Caco-2 (cell line): ENCODE measurements around the gene SORCS2. TPM values are rescaled to one million over a fixed set of nuclear protein-coding genes. Genes with fewer than 3 reads are reported as not detected.

Experiments used
- BruUV-seq: library from RNA; stranded (reverse); fragments of 400-500 nt; replicated peaks from 2 replicates; lab custom pipeline; 2021; lab: Mats Ljungman, UMichigan
- CTCF ChIA-PET: fragments of 300-600 bp; sonication (Branson Sonifier 250); formaldehyde crosslinking; loops from one replicate; lab custom pipeline; 2022; ENCODE audit warnings: antibody characterized with exemption; lab: Charles Lee
- POLR2A ChIA-PET: fragments of 300-600 bp; sonication (Branson Sonifier 250); formaldehyde crosslinking; loops from one replicate; lab custom pipeline; 2022; ENCODE audit warnings: antibody characterized with exemption; lab: Charles Lee
- DNase-seq, 2 experiments: peaks; one replicate each; pipeline versions ENCODE4 v3.0.0 to v3.0.0-alpha.2; 2020 to 2022
- H3K27me3 ChIP-seq: replicated peaks from 2 replicates; pipeline ENCODE4 v1.6.0; 2011; ENCODE audit warnings: low read length; ENCODE audit not compliant: control insufficient read depth, insufficient read depth
- H3K36me3 ChIP-seq: 2 replicates; pipeline ENCODE4 v1.5.1; 2011; ENCODE audit warnings: low read length; ENCODE audit not compliant: control insufficient read depth, insufficient read depth
- H3K4me1 ChIP-seq: fragments of 250-450 bp; sonication (Bioruptor Pico); 2 replicates; pipeline ENCODE4 v1.5.1; 2020; ENCODE audit warnings: mild to moderate bottlenecking
- H3K4me3 ChIP-seq: 2 replicates; pipeline ENCODE4 v1.5.1; 2011; ENCODE audit warnings: low read depth, mild to moderate bottlenecking, control low read depth, low read length
- H3K9me3 ChIP-seq: fragments of 250-450 bp; sonication (Bioruptor Pico); 2 replicates; pipeline ENCODE4 v1.5.1; 2020; ENCODE audit warnings: mild to moderate bottlenecking, moderate library complexity
- H3K27ac Mint-ChIP-seq: one replicate; pipeline ENCODE4 v1.8.0; 2022; ENCODE audit warnings: mixed read lengths; ENCODE audit not compliant: unreplicated experiment
- H3K27me3 Mint-ChIP-seq: one replicate; pipeline ENCODE4 v1.8.0; 2022; ENCODE audit warnings: mixed read lengths; ENCODE audit not compliant: insufficient read depth, unreplicated experiment
- H3K36me3 Mint-ChIP-seq: one replicate; pipeline ENCODE4 v1.8.0; 2022; ENCODE audit warnings: mild to moderate bottlenecking, mixed read lengths; ENCODE audit not compliant: insufficient read depth, unreplicated experiment
- H3K4me1 Mint-ChIP-seq: one replicate; pipeline ENCODE4 v1.8.0; 2022; ENCODE audit warnings: low read depth, mixed read lengths; ENCODE audit not compliant: unreplicated experiment
- H3K4me3 Mint-ChIP-seq: one replicate; pipeline ENCODE4 v1.8.0; 2022; ENCODE audit warnings: mild to moderate bottlenecking, moderate library complexity, mixed read lengths; ENCODE audit not compliant: unreplicated experiment
- H3K9me3 Mint-ChIP-seq: one replicate; pipeline ENCODE4 v1.8.0; 2022; ENCODE audit warnings: mixed read lengths; ENCODE audit not compliant: unreplicated experiment
- intact Hi-C: fragments of 100-400 bp; cut with micrococcal nuclease; formaldehyde crosslinking; loops from one replicate; pipeline ENCODE4 v1.10.0; 2022; ENCODE audit not compliant: unreplicated experiment
- total RNA-seq: library from RNA; stranded (reverse); gene quantifications from 2 replicates; pipeline ENCODE4 v1.2.3, GENCODE V29; 2022
- TF ChIP-seq, protein P1 (sequence below), 2 experiments: fragments of 200-600 bp in 1 of 2; IDR thresholded peaks; 1 replicate in 1 of 2; 2 replicates in 1 of 2; pipeline versions ENCODE4 v1.5.1 to v1.8.0; 2011 to 2022; ENCODE audit warnings: antibody characterized with exemption in 1 of 2, control low read depth in 1 of 2, inconsistent platforms in 1 of 2, low read depth in 1 of 2, low read length in 1 of 2, mild to moderate bottlenecking in 1 of 2, moderate library complexity in 1 of 2; ENCODE audit not compliant: insufficient read depth in 1 of 2, severe bottlenecking in 1 of 2, unreplicated experiment in 1 of 2

SORCS2 gene
- total RNA-seq, 1 experiment from 2014 or later: 1.6 TPM

DNA sequence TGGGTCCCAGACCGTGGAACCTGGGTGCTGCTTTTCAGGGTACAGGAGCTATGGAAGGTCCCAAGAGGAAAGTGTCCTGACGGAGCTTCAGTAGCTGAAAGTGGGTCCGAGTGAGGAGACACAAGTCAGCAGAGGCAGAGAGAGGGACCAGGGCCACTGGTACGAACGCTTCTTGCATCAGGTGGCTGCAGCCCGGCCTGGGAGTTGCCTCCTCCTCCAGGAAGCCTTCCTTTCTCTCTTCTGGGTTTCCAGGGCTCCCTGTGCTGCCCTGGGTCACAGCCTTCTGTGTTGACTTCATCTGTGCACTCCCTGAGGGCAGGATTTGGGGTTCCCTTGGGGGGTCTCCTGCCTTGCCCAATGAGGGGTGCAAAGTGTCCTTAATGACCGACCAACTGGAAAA lies 94.5 kb downstream of the SORCS2 start:
- H3K9me3 ChIP-seq: no peaks in the 10 kb centered on the region
- Mint-ChIP-seq H3K4me3 (no peak overlapping the region), H3K27ac (no peak overlapping the region), H3K36me3 (no peaks in the 10 kb centered on the region), H3K27me3 (no peaks in the 10 kb centered on the region), H3K4me1 (no peaks in the 10 kb centered on the region), H3K9me3 (no peaks in the 10 kb centered on the region)
- H3K4me1 ChIP-seq: no peaks in the 10 kb centered on the region
- TF ChIP-seq, protein P1, sequence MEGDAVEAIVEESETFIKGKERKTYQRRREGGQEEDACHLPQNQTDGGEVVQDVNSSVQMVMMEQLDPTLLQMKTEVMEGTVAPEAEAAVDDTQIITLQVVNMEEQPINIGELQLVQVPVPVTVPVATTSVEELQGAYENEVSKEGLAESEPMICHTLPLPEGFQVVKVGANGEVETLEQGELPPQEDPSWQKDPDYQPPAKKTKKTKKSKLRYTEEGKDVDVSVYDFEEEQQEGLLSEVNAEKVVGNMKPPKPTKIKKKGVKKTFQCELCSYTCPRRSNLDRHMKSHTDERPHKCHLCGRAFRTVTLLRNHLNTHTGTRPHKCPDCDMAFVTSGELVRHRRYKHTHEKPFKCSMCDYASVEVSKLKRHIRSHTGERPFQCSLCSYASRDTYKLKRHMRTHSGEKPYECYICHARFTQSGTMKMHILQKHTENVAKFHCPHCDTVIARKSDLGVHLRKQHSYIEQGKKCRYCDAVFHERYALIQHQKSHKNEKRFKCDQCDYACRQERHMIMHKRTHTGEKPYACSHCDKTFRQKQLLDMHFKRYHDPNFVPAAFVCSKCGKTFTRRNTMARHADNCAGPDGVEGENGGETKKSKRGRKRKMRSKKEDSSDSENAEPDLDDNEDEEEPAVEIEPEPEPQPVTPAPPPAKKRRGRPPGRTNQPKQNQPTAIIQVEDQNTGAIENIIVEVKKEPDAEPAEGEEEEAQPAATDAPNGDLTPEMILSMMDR (IDR thresholded peaks at IDR 0.05; ENCODE audit: insufficient read depth in 1 of 2, low read depth in 1 of 2, low read length in 1 of 2, severe bottlenecking in 1 of 2, unreplicated experiment in 1 of 2): no peak
- no peaks in the 10 kb centered on the region for H3K27me3 ChIP-seq
- H3K4me3 ChIP-seq: no peak overlapping the region
- no TSS peak for BruUV-seq
- no peak for DNase-seq
- no peaks in the 10 kb centered on the region for H3K36me3 ChIP-seq
- intact Hi-C loops: no loop called here
- ChIA-PET CTCF (no interaction called here), POLR2A (no interaction called here)

DNA sequence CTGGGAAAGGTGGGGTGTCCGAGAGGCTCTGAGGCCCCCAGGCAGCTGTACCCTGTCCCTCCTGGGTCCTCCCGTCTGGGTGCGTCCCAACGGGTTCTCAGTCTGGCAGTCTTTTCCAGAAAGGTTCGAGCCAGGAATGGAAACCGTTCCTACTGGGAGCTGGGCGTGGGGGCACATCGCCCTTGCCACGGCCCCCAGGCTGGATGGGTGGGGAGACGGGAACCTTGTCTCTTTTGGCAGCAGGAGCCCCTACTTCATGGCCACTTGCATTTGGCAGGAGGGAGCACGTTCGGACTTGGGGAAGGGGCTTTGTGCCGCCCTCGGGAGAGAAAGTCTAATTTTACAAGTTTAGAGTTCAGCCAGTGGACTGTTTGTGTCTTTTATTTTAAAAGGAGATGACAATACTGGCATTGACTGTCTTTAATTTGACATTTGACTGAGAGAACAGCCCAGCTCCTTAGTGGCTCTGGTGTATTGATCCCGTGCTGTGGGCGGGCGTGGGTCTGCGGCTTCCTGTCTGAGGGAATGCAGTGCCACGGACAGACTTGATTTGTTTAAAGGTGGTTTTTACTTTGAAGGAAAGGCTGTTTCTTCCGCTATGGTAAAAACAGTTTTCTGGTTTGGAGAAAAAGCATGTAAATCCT lies 95.1 kb downstream of the SORCS2 start:
- Mint-ChIP-seq H3K36me3 (no peaks in the 10 kb centered on the region), H3K4me3 (no peak overlapping the region), H3K27me3 (no peaks in the 10 kb centered on the region), H3K27ac (no peak overlapping the region), H3K9me3 (no peaks in the 10 kb centered on the region), H3K4me1 (no peaks in the 10 kb centered on the region)
- POLR2A ChIA-PET: no interaction called here
- Histone ChIP-seq H3K4me3 (no peak overlapping the region), H3K9me3 (no peaks in the 10 kb centered on the region), H3K4me1 (no peaks in the 10 kb centered on the region), H3K36me3 (no peaks in the 10 kb centered on the region), H3K27me3 (no peaks in the 10 kb centered on the region)
- intact Hi-C loops: no loop called here
- BruUV-seq: no TSS peak
- DNase-seq: no peak
- TF ChIP-seq, protein P1 (IDR thresholded peaks at IDR 0.05; ENCODE audit: insufficient read depth in 1 of 2, low read depth in 1 of 2, low read length in 1 of 2, severe bottlenecking in 1 of 2, unreplicated experiment in 1 of 2): no peak
- CTCF ChIA-PET: no interaction called here

DNA sequence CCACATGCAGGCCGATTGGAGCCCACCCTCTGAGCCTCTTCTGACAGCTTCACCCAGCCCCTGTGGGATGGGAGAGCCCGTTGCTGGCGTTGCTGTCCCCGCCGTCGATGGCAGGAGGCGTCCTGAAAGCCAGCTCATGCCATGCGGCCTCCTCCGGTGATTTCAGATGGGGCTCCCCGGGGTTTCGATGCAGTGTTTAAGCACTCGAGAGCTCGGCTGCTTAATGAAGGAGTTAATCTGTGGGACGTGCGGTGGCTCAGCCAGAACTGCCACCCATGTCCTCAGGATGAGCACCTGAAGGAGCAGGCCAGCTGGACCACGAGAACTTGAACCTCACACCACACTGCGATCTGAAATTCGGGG lies 95.6 kb downstream of the SORCS2 start:
- no peaks in the 10 kb centered on the region for H3K36me3 Mint-ChIP-seq
- no peak overlapping the region for H3K27ac Mint-ChIP-seq
- no peaks in the 10 kb centered on the region for H3K4me1 ChIP-seq
- CTCF ChIA-PET: no interaction called here
- no peaks in the 10 kb centered on the region for H3K27me3 ChIP-seq
- intact Hi-C loops: no loop called here
- no peak overlapping the region for H3K4me3 ChIP-seq
- BruUV-seq: no TSS peak
- no peaks in the 10 kb centered on the region for H3K9me3 ChIP-seq
- H3K36me3 ChIP-seq: no peaks in the 10 kb centered on the region
- TF ChIP-seq, protein P1 (IDR thresholded peaks at IDR 0.05; ENCODE audit: insufficient read depth in 1 of 2, low read depth in 1 of 2, low read length in 1 of 2, severe bottlenecking in 1 of 2, unreplicated experiment in 1 of 2): no peak
- DNase-seq: no peak
- no peaks in the 10 kb centered on the region for H3K27me3 Mint-ChIP-seq
- H3K4me1 Mint-ChIP-seq: no peaks in the 10 kb centered on the region
- POLR2A ChIA-PET: no interaction called here
- no peak overlapping the region for H3K4me3 Mint-ChIP-seq
- H3K9me3 Mint-ChIP-seq: no peaks in the 10 kb centered on the region
